GM12891 (cell line): Measurements from ENCODE around the gene PRKCD.

Source experiments
- POLR2A ChIP-seq: IDR thresholded peaks from 2 replicates; pipeline ENCODE4 v1.6.1; 2011; ENCODE audit warnings: low read depth, low read length, control low read depth
- POLR2AphosphoS5 ChIP-seq: IDR thresholded peaks from 2 replicates; pipeline ENCODE4 v1.6.1; 2011; ENCODE audit warnings: low read depth, low read length, control low read depth
- SPI1 ChIP-seq: IDR thresholded peaks from 2 replicates; pipeline ENCODE4 v1.6.1; 2011; ENCODE audit warnings: low read depth, low read length, control low read depth
- TAF1 ChIP-seq: IDR thresholded peaks from 2 replicates; pipeline ENCODE4 v1.6.1; 2011; ENCODE audit warnings: low read depth, low read length, control low read depth

- TF ChIP-seq POLR2A (no peak), TAF1 (no peak), POLR2AphosphoS5 (no peak), SPI1 (no peak)
Observed at GRCh38 chr3:53114011-53114400, 47.0 kb upstream of the PRKCD start.
